Esophagus muscularis mucosa (tissue), 4 donors: Measurements from ENCODE around the gene DGKZ. TPM values are rescaled to one million over a fixed set of nuclear protein-coding genes. Genes with fewer than 3 reads are reported as not detected.

ENCODE experiments used
- DNase-seq: peaks from one replicate; pipeline ENCODE4 v3.0.0-alpha.2; 2017; ENCODE audit errors: extremely low spot score
- H3K27ac ChIP-seq, 4 donors: fragments of 200-600 bp; sonication (generic); replicated peaks in 1 of 4; 1 replicate in 3 of 4; 2 replicates in 1 of 4; pipeline ENCODE4 v1.5.1; 2016 to 2019; ENCODE audit warnings: mild to moderate bottlenecking in 1 of 4
- H3K27me3 ChIP-seq, 4 donors: fragments of 200-600 bp; sonication (generic); one replicate each; pipeline versions ENCODE4 v1.5.1 to v1.6.0; 2016 to 2019
- H3K36me3 ChIP-seq, 4 donors: fragments of 200-600 bp; sonication (generic); one replicate each; pipeline ENCODE4 v1.5.1; 2016 to 2019
- H3K4me1 ChIP-seq, 4 donors: fragments of 200-600 bp; sonication (generic); one replicate each; pipeline ENCODE4 v1.5.1; 2016 to 2019
- H3K4me3 ChIP-seq, 4 donors: fragments of 200-600 bp; sonication (generic); 1 replicate in 2 of 4; 2 replicates in 2 of 4; pipeline ENCODE4 v1.5.1; 2016 to 2019; ENCODE audit warnings: mild to moderate bottlenecking in 4 of 4, moderate library complexity in 1 of 4
- H3K9me3 ChIP-seq, 4 donors: fragments of 200-600 bp; sonication (generic); 1 replicate in 3 of 4; 2 replicates in 1 of 4; pipeline ENCODE4 v1.5.1; 2016 to 2019
- EP300 ChIP-seq: sonication (generic); formaldehyde crosslinking; IDR thresholded peaks from one replicate; pipeline ENCODE4 v1.6.1; 2017; ENCODE audit warnings: antibody characterized with exemption
- POLR2A ChIP-seq: fragments of 450-650 bp; IDR thresholded peaks from one replicate; pipeline ENCODE4 v1.6.1; 2017; ENCODE audit warnings: antibody characterized with exemption, moderate library complexity, mild to moderate bottlenecking, low read depth
- POLR2AphosphoS5 ChIP-seq, 2 donors: sonication (generic); formaldehyde crosslinking; IDR thresholded peaks; one replicate each; pipeline ENCODE4 v1.6.1; 2017; ENCODE audit warnings: antibody characterized with exemption in 2 of 2
- WGBS: methylation state at CpG from one replicate; pipeline ENCODE4 v1.1.5; 2018; 5-methylcytosine and 5-hydroxymethylcytosine counted together
- intact Hi-C: fragments of 100-400 bp; cut with DNase I; formaldehyde crosslinking; loops from one replicate; pipeline ENCODE4 v1.15.1; 2023
- total RNA-seq, 4 donors: library from RNA; depleted of rRNA; stranded (reverse); fragments of >200 nt; gene quantifications; one replicate each; pipeline versions ENCODE4 v1.1.0 to v1.2.1, GENCODE V29; 2016
- TF ChIP-seq, protein P1 (sequence below), 3 experiments: fragments of 200-600 bp in 2 of 3; fragments of 450-650 bp in 1 of 3; sonication (generic) in 2 of 3; IDR thresholded peaks; one replicate each; pipeline ENCODE4 v1.5.1; 2017 to 2019; ENCODE audit warnings: antibody characterized with exemption in 3 of 3, mild to moderate bottlenecking in 2 of 3, moderate library complexity in 1 of 3

DGKZ gene
- total RNA-seq, 4 donors from 2014 or later = 39.4 to 85.8 (median 55.4) TPM

DNA sequence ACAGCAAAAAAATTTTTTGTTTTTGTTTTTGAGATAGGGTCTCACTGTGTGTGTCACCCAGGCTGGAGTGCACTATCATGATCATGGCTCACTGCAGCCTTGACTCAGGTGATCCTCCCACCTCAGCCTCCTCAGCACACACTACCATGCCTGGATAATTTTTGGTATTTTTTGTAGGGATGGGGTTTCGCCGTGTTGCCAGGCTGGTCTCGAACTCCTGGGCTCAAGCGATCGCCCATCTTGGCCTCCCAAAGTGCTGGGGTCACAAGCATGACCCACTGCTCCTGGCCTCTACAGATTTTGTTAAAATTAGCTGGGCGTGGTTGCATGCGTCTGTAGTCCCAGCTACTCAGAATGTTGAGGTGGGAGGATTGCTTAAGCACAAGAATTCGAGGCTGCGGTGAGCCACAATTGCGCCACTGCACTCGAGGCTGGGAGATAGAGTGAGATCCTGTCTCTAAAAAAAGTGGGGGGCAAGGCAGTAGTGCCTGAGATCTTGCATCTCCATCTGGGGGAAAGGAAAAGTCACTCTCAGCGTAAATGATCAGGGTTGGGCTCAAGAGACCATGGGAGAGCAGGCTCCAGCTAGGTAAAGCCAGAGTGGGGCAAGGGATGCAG, 10.6 kb upstream of the DGKZ start:
- H3K27me3 ChIP-seq = peaks cover 9 to 30% (median 14%) of the 10 kb centered on the region in 4 donors
- no peak overlapping the region for H3K27ac ChIP-seq
- H3K36me3 ChIP-seq = no peaks in the 10 kb centered on the region
- no peak overlapping the region for H3K4me3 ChIP-seq
- no peak for DNase-seq
- TF ChIP-seq, protein P1, sequence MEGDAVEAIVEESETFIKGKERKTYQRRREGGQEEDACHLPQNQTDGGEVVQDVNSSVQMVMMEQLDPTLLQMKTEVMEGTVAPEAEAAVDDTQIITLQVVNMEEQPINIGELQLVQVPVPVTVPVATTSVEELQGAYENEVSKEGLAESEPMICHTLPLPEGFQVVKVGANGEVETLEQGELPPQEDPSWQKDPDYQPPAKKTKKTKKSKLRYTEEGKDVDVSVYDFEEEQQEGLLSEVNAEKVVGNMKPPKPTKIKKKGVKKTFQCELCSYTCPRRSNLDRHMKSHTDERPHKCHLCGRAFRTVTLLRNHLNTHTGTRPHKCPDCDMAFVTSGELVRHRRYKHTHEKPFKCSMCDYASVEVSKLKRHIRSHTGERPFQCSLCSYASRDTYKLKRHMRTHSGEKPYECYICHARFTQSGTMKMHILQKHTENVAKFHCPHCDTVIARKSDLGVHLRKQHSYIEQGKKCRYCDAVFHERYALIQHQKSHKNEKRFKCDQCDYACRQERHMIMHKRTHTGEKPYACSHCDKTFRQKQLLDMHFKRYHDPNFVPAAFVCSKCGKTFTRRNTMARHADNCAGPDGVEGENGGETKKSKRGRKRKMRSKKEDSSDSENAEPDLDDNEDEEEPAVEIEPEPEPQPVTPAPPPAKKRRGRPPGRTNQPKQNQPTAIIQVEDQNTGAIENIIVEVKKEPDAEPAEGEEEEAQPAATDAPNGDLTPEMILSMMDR (IDR thresholded peaks at IDR 0.05) = no peak
- no peak for TF ChIP-seq POLR2AphosphoS5 (IDR thresholded peaks at IDR 0.05)
- no peak for TF ChIP-seq EP300
- no peak for TF ChIP-seq POLR2A
- H3K9me3 ChIP-seq = no peaks in the 10 kb centered on the region
- intact Hi-C loops = no loop called here
- 86% methylated on average over 11 of the region's 12 CpGs for WGBS
- H3K4me1 ChIP-seq = peaks cover 38 to 52% (median 45%) of the 10 kb centered on the region in 4 donors

DNA sequence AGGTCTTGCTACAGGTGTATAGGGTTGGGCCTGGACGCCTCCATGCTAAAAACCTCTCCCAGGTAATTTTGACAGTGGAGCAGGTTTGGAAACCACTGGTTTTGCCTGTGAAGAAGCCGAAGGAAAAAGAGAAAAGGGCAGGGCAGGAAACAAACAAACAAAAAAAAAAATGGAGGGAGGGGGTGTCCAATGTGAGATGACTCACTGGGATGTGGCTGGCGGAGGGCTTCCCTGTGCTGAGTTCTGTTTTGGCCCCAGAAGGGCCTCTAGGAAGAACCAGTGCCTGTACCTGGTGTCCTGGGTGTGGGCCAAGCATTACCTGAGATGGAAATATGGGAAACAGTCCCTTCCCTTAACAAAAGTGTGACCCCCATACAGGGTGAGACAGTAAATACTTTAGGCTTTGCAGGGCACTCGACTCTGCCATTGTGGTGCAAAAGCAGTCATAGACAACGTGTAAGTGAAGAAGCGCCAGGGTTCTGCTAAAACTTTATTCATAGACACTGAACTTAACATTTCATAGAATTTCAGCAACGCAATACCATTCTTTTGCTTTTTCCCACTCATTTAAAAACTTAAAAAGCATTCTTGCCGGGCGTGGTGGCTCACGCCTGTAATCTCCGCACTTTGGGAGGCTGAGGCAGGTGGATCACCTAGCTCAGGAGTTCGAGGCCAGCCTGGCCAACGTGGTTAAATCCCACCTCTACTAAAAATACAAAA, 9.5 kb upstream of the DGKZ start:
- no peaks in the 10 kb centered on the region for H3K9me3 ChIP-seq
- no peaks in the 10 kb centered on the region for H3K36me3 ChIP-seq
- no peak for DNase-seq
- 91% methylated on average over 13 of the region's 13 CpGs for WGBS
- intact Hi-C loops = no loop called here
- TF ChIP-seq POLR2A = no peak
- TF ChIP-seq EP300 = no peak
- no peak for TF ChIP-seq POLR2AphosphoS5 (IDR thresholded peaks at IDR 0.05)
- TF ChIP-seq, protein P1 (IDR thresholded peaks at IDR 0.05) = no peak
- H3K4me1 ChIP-seq = peaks cover 39 to 54% (median 46%) of the 10 kb centered on the region in 4 donors
- H3K4me3 ChIP-seq = no peak overlapping the region
- H3K27ac ChIP-seq = peak overlapping the region in 2 of 4 donors; percentile 84 to 85
- peaks cover 5 to 19% (median 8%) of the 10 kb centered on the region in 4 donors for H3K27me3 ChIP-seq

DNA sequence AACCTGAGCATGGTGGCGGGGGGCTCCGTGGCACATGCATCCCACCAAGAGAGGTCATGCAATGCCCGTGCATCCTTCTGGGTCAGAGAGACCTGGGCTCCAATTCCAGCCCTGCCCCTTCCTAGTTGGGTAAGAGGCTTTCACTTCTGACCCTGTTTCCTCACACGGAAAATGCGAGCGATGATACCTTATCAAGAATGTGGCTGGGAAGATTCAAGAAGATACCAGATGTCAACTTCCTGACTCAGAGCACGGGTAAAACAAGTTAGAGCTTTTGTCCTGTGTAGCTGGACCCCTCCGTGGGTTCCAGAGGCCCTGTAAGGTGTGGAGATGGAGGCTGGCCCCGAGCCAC, 8.7 kb upstream of the DGKZ start:
- DNase-seq = no peak
- Histone ChIP-seq H3K4me3 (peak overlapping the region; percentile 39 to 55 (median 45)), H3K36me3 (no peaks in the 10 kb centered on the region), H3K27ac (peak overlapping the region; percentile 75 to 85 (median 82)), H3K9me3 (no peaks in the 10 kb centered on the region), H3K27me3 (peaks cover 0 to 11% (median under 1%) of the 10 kb centered on the region in 4 donors), H3K4me1 (peaks cover 32 to 50% (median 44%) of the 10 kb centered on the region in 4 donors)
- TF ChIP-seq, protein P1 (IDR thresholded peaks at IDR 0.05) = no peak
- TF ChIP-seq EP300 (no peak), POLR2AphosphoS5 (IDR thresholded peaks at IDR 0.05) (no peak), POLR2A (no peak)
- WGBS = 28% methylated on average over 9 of the region's 9 CpGs
- intact Hi-C loops = no loop called here

DNA sequence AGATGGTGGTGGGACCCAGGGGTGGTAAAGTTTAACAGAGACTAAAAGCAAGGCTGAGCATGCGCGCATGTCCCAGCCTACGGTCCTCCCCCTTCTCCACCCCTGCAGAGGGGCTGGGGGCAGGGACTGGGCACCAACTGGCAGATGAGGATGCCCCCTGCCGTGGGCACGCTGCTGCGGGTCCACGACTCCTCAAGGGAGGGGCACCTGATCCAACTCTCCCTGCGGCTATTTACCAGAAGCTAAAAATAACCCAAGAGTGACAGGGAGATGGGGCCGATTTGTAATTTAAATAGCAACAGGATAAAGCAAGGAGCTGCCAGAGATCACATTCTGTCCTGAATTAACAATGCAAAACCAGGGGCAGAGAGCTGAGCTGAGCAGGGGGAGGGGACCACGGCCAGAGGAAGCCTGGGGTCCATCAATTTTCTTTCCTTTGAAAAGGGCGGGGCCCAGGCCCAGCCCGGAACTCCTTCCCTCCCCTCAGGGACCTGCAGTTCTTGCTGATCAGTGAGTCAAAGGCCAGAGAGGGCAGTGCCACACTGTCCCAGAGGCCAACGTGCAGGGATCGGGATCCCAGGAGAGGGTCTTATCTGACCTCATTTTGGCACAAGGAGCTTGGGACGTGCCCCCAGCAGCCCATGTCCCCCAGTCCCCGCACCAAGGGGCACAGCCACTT, 8.1 kb upstream of the DGKZ start:
- intact Hi-C loops = no loop called here
- 14% methylated on average over 15 of the region's 16 CpGs for WGBS
- Histone ChIP-seq H3K4me1 (peaks cover 31 to 47% (median 42%) of the 10 kb centered on the region in 4 donors), H3K36me3 (no peaks in the 10 kb centered on the region), H3K9me3 (no peaks in the 10 kb centered on the region), H3K27ac (peak overlapping the region; percentile 75 to 85 (median 82)), H3K4me3 (peak overlapping the region; percentile 39 to 55 (median 45)), H3K27me3 (peaks cover 0 to 6% (median 0%) of the 10 kb centered on the region in 4 donors)
- DNase-seq = no peak
- TF ChIP-seq, protein P1 (IDR thresholded peaks at IDR 0.05) = no peak
- peak; percentile 24 to 25 for TF ChIP-seq POLR2AphosphoS5 (IDR thresholded peaks at IDR 0.05)
